AG09319 (cell line): ENCODE results near the gene GPRASP3.
A peak's percentile ranks its signal among the peaks of the same experiment; 100 is the strongest.

ENCODE experiments used
- DNase-seq: peaks from one replicate; pipeline ENCODE4 v3.0.0-alpha.2; 2010; ENCODE audit warnings: low read depth; ENCODE audit errors: extremely low read depth
- TF ChIP-seq, protein P1 (sequence below): IDR thresholded peaks from 2 replicates; pipeline ENCODE4 v1.5.1; 2011; ENCODE audit warnings: low read depth, mild to moderate bottlenecking, inconsistent platforms, low read length, moderate library complexity

GPRASP3 gene

GRCh38 chrX:102765809-102766208 lies 45.3 kb downstream of the GPRASP3 start:
- DNase-seq: peak; percentile 25
- TF ChIP-seq, protein P1, sequence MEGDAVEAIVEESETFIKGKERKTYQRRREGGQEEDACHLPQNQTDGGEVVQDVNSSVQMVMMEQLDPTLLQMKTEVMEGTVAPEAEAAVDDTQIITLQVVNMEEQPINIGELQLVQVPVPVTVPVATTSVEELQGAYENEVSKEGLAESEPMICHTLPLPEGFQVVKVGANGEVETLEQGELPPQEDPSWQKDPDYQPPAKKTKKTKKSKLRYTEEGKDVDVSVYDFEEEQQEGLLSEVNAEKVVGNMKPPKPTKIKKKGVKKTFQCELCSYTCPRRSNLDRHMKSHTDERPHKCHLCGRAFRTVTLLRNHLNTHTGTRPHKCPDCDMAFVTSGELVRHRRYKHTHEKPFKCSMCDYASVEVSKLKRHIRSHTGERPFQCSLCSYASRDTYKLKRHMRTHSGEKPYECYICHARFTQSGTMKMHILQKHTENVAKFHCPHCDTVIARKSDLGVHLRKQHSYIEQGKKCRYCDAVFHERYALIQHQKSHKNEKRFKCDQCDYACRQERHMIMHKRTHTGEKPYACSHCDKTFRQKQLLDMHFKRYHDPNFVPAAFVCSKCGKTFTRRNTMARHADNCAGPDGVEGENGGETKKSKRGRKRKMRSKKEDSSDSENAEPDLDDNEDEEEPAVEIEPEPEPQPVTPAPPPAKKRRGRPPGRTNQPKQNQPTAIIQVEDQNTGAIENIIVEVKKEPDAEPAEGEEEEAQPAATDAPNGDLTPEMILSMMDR: no peak

DNA sequence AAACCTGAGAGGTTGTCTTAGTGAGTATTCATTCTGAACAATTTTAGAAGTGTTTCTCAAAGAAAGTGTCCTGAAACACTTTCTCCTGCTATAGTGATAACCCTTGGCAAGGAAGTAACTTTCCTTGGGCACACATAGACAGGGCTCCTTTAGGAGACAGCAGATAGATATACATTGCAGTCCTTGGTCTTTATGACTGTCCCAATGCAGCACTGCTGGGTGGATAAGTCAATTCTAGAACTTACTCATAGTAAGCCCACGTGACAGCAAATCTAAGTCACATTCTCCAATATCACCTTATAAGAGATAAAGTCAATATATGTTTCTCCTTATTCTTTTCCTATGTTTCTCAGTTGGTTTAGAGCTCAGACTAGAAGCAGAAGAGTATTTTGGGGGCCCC lies 46.7 kb downstream of the GPRASP3 start:
- TF ChIP-seq, protein P1: no peak
- DNase-seq: no peak

- TF ChIP-seq, protein P1: no peak
These were observed 48.6 kb downstream of the GPRASP3 start for GRCh38 chrX:102768987-102769761.

More at GRCh38 chrX:102768987-102769761, 48.6 kb downstream of the GPRASP3 start:
- peak; percentile 59 for DNase-seq
